Measurements from ENCODE around the gene CREB1.

DNA sequence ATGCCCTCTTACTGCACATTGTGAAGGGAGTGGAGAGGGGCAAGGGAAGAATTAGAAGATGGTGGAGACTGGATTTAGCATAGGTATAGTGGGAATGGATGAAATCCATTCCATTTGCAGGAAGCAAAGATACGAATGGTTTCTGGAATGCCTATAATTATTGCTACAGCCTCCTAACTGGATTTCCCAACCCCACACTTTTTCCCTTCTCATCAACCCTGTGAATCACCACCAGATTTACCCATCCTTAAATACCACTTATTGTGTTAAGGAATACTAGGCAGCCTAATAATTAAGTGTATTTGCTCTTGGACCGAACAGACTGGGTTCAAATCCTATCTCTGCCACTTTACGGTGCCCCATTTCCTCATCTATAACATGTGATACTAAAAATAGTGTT is 39.3 kb upstream of the CREB1 start:
- TF ChIP-seq, protein P1, sequence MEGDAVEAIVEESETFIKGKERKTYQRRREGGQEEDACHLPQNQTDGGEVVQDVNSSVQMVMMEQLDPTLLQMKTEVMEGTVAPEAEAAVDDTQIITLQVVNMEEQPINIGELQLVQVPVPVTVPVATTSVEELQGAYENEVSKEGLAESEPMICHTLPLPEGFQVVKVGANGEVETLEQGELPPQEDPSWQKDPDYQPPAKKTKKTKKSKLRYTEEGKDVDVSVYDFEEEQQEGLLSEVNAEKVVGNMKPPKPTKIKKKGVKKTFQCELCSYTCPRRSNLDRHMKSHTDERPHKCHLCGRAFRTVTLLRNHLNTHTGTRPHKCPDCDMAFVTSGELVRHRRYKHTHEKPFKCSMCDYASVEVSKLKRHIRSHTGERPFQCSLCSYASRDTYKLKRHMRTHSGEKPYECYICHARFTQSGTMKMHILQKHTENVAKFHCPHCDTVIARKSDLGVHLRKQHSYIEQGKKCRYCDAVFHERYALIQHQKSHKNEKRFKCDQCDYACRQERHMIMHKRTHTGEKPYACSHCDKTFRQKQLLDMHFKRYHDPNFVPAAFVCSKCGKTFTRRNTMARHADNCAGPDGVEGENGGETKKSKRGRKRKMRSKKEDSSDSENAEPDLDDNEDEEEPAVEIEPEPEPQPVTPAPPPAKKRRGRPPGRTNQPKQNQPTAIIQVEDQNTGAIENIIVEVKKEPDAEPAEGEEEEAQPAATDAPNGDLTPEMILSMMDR (conservative IDR thresholded peaks at IDR 0.05) = no peak
- TF ChIP-seq ZFX (IDR thresholded peaks at IDR 0.05) = no peak
